NCI-H2171 (cell line): ENCODE measurements around the gene WASL.
"Not testable (repeated sequence)": the region's sequence is repeated elsewhere in the genome, so short reads cannot be mapped to it uniquely, and the experiment has no call there.

Source experiments
- DNase-seq: peaks from one replicate; lab custom pipeline; 2025; lab: John Stamatoyannopoulos, UW

WASL gene

GRCh38 chr7:123658023-123658422, 90.8 kb downstream of the WASL start:
- DNase-seq = no peak

- no peak for DNase-seq
These were observed 91.5 kb downstream of the WASL start for GRCh38 chr7:123657304-123657685.

GRCh38 chr7:123656544-123657303, 92.1 kb downstream of the WASL start:
- no peak for DNase-seq

- DNase-seq = no peak
These were observed 93.2 kb downstream of the WASL start, which contains the start of gene LMOD2 for GRCh38 chr7:123655614-123656013. Gene LMOD2, plus strand, starts transcription at chr7:123655866. Its CDS starts 98 bp downstream, at chr7:123655964.

GRCh38 chr7:123653162-123653561, 95.6 kb downstream of the WASL start:
- no peak for DNase-seq

- DNase-seq = no peak
These were observed 96.4 kb downstream of the WASL start for GRCh38 chr7:123652406-123652805.

- DNase-seq = no peak
These were observed 98.2 kb downstream of the WASL start for GRCh38 chr7:123650595-123650994.

GRCh38 chr7:123649964-123650363, 98.8 kb downstream of the WASL start:
- DNase-seq = no peak

- no peak for DNase-seq
These were observed 101.6 kb downstream of the WASL start for GRCh38 chr7:123647106-123647730.

GRCh38 chr7:123645516-123645915, 103.3 kb downstream of the WASL start:
- DNase-seq = no peak

- DNase-seq = peak; percentile 44
These were observed 105.0 kb downstream of the WASL start for GRCh38 chr7:123643495-123644441.

GRCh38 chr7:123641901-123642300, 106.9 kb downstream of the WASL start:
- DNase-seq = no peak

GRCh38 chr7:123640583-123640982, 108.2 kb downstream of the WASL start:
- no peak for DNase-seq

- DNase-seq = no peak
These were observed 109.2 kb downstream of the WASL start for GRCh38 chr7:123639631-123640030.

GRCh38 chr7:123637878-123638277, 110.9 kb downstream of the WASL start:
- DNase-seq = no peak

GRCh38 chr7:123637203-123637602, 111.6 kb downstream of the WASL start:
- no peak for DNase-seq

GRCh38 chr7:123635551-123636359, 113.0 kb downstream of the WASL start:
- no peak for DNase-seq

- DNase-seq = not testable (repeated sequence)
These were observed 114.7 kb downstream of the WASL start for GRCh38 chr7:123634011-123634573.

GRCh38 chr7:123633553-123633952, 115.2 kb downstream of the WASL start:
- no peak for DNase-seq

- no peak for DNase-seq
These were observed 116.0 kb downstream of the WASL start for GRCh38 chr7:123632808-123633207.
